ENCODE results near the gene ADCY1. TPM values are rescaled to one million over a fixed set of nuclear protein-coding genes. Genes with fewer than 3 reads are reported as not detected.

Gene ADCY1
- total RNA-seq, 2 donors from 2014 or later = 5.7 to 7.4 TPM

DNA sequence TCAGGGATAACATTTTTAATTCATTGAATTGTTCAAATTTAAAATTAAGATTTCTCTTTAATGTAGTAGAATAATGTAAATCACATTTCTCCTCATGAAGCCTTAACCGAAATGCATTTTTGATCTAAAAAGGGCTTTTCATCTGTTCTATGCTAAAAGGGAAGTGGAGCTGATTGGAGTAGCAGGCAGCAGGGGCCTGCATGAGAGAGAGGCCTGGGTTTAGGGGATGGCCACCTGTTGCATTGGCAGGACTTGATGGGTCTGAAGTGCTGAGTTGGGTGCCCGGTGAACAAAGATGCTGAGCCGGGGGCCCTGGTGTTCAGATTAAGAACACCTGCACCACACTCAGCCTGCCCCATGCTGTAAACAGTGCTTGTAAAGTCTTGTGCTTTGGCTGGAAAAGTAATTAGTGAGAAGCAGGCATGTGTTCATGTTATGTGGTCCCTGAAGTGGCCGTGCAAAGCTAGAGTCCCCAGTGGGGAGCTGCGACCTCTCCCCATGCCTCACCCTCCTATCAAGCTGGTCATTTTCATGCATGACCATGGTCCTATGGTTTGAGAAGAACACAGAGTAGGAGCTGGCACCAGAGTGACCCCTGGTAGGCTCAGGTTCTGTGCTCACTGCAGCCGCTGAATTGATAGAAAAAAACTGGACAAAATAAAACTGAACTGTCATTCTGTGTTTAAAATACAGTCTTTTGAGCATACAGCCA is 124.3 kb downstream of the ADCY1 start:
- ATAC-seq = no peak
- no peak for DNase-seq
- intact Hi-C loops (cut with DNase I) = no loop called here

DNA sequence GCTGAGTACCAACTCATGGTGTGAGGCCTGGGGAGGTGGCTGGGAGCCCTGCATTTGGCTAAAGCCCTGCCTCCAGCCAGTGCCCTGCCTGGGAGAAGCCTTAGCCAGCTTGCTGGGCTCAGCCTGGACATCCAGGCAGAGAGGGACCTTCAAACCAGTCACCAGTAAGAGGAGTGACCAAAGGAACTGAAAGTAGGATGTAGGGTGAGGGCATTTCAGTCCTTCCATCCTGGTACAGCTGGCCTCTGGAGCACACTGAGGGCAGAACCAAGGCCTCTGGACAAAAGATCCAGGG is 124.8 kb downstream of the ADCY1 start:
- no peak for DNase-seq
- intact Hi-C loops (cut with DNase I) = no loop called here
- no peak for ATAC-seq

DNA sequence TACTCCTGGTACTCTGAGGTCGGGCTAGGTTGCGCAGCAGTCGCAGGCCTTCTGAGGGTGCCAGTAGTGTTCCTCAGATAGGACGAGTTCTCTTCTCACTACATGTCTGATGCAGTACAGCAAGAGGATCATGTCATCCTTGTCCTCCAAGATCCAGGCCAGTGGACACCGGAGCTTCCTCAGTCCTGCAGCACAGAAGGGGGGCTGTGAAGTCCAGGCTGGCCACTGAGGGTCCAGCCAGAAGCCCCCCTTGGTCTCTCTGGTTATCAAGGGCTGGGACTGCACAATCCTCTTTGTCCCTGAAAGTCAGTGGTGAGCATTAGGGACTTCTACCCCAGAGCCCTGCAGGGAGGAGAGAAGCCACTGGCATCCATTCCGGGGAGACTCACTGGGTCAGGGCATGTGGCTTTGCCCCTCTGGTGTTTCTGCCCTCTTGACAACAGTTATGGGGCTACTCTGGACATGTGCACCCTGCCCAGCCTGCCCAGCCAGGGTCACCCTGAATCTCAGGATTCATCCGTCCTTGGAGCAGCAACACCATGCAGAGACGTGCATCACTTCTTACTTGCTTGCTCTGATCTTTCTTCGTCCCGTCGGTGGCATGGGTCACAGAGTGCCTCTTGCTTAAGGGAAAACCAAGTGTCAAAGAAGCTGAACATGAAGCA is 125.7 kb downstream of the ADCY1 start:
- ATAC-seq (no peak), DNase-seq (no peak)
- intact Hi-C loops (cut with DNase I) = no loop called here

DNA sequence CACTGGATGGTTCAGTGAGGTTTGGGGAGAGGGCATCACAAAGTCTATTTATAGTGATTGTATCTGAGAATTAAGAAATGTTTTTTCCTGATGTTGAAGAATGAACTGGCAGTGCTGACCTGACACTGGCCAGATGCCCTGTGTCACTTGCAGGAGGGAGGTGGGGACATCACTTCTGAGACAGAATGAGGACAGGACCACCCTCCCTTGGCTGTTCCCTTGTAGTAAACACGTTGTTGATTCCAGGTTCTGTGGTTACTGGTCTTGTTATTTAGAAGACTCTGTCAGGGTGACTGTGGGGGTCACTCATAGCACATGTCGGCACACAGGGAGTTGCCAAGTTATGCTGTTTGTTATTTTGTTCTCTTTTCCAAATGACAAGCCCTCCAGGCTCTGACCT is 126.4 kb downstream of the ADCY1 start:
- ATAC-seq = peak; percentile 18 to 25
- intact Hi-C loops (cut with DNase I) = no loop called here
- no peak for DNase-seq

DNA sequence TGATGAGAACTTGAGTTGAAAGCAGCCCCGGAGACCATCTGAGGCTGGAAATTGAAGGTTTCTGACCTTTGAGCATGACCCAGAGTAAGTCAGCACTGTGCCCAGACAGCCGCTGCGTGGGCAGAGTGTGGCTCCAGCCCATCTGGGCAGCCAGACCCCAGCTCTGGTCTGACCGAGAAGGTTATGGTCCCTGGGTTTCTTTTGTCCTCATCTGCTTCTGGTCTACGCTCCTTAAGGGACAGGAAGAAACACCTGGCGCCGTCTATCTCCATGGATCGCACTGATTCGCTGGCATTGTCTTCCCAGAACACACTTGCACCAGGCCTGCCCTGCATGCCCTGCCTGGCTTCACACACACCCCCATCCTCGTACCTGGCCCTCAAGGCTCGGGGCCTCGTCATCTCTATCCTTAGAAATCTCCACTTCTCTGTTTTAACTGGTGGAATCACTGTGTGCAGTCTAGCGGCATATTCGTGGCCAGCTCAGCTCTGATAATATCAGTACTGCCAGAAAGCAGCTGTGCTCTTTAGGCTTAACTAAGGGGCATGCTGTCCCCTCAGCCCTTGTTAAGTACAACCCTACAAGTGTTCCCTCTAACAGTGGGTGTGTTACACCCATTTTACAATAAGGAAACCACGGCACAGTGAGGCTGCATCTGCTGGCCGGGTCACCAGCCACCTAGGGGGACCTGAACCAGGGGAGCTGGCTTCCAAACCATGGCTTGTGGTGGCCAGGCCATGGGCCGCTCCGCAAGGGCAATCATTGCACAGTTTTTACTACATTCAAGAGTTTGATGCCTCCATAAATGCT is 127.7 kb downstream of the ADCY1 start:
- DNase-seq (no peak), ATAC-seq (no peak)
- intact Hi-C loops (cut with DNase I) = no loop called here

DNA sequence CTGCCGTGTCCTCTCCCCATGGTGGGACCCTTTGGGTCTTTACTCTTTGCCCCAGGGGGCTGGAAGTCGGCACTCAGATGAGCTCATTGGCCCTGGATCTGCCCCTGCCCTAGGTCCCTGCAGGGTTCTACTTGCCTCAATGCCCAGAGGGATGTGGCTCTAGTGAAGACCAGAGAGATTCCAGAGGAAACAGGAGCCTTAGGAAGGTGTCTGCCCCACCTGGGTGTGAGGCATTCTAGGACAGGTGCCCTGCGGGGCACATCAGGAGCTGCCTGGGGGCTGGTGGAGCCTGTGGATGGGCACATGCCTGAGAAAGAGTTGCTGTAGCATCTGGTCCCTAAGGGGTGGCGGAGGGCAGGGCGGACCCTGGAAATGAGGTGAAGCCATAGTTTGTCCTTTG is 128.6 kb downstream of the ADCY1 start:
- intact Hi-C loops (cut with DNase I) = no loop called here
- ATAC-seq (no peak), DNase-seq (no peak)

DNA sequence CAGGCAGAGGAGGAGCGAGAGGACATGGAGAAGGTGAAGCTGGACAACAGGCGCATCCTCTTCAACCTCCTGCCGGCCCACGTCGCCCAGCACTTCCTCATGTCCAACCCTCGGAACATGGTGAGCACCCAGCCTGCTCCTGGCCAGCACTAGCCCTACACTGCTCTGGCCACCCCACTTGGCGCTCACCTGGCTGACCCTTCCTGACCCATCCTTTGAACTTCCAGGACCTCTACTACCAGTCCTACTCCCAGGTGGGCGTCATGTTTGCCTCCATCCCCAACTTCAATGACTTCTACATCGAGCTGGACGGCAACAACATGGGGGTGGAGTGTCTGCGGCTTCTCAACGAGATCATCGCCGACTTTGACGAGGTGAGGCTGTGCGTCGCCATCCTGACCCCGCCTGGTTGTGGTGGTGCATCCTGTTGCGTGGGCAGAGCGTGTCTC is 129.2 kb downstream of the ADCY1 start:
- intact Hi-C loops (cut with DNase I) = no loop called here
- ATAC-seq = no peak
- no peak for DNase-seq

DNA sequence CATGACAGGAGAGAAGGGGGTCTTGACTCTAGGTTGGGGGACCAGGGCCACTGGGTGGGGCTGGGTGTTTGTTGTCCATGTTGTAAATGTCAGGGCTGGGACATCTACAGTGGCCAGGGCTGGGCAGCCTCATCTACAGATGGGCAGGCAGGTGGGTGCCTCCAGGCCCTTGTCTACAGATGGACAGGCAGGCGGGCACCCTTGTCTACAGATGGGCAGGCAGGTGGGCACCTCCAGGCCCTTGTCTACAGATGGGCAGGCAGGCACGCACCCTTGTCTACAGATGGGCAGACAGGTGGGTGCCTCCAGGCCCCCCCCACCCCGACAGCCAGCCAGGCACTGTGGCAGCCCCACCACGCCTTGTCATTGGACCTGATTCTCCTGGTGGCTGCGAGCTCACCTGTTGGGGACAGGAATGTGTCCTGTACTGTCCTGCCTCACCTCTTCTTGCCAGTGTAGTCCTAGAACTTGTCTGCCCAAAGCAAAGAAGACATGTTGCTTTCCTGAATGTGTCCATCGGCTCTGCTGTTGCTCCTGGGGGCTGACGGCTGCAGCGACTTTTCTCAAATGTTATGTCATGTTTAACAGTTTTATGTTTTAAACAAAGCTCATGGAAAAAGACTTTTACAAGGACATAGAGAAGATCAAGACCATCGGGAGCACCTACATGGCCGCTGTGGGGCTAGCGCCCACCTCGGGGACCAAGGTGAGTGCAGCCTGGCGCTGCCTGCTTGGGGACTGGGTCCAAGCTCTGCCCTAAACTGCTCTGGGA is 129.9 kb downstream of the ADCY1 start:
- DNase-seq = no peak
- no peak for ATAC-seq
- intact Hi-C loops (cut with DNase I) = no loop called here

DNA sequence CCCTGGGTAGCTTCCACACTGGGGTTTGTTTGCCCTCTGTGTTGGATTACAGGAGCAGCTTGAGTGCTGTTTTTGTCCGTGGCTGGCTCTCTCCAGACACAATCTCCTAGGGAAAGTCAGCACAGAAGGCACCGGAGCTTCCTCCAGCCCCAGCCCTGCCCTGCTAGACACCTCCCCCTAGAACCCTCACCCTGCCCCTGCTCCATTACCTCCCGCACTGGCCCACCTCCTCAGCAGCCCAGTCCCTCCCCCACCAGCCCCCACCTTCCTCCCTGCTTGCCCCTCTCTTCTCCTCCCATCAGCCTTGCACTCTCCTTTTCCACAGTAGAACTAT is 130.5 kb downstream of the ADCY1 start:
- DNase-seq = no peak
- intact Hi-C loops (cut with DNase I) = no loop called here
- ATAC-seq = no peak

DNA sequence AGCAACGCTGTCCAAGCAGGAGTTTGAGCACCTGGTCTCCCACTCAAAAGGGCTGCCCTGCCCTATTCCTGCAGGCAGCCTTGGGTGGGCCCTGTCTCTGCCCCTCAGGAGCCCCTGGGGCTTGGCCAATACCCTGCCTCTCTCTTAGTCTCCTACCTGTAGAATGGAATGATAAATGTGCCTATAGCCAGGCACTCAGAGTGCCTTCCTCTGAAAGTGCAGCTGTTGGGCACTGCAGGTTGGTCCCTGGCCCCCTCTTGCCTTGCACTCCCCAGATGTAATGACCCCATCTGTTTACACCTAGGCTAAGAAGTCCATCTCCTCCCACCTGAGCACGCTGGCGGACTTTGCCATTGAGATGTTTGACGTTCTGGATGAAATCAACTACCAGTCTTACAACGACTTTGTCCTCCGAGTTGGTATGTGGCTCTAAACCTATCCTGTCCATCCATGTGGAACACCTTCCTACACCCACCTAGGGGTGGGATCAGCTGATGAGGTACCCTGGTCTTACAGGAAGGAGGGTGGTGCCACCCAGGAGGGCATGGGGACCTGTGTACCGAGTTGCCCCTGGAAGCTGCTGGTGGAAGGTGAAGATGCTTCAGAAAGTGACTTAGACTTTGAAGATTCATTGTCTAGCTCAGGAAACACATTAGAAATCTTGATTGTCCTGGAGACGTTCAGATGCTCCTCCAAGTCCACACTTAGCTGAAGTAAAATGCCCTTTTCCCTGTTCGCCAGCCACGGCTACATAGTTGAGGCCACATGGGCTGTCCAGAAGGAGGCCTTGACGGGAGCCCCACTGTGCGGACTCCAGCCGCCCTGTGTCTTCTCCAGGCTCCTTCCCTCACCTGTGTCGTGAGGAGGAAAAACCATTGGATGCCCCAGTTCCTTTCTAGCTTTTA is 134.1 kb downstream of the ADCY1 start:
- DNase-seq = no peak
- ATAC-seq = no peak
- intact Hi-C loops (cut with DNase I) = no loop called here

DNA sequence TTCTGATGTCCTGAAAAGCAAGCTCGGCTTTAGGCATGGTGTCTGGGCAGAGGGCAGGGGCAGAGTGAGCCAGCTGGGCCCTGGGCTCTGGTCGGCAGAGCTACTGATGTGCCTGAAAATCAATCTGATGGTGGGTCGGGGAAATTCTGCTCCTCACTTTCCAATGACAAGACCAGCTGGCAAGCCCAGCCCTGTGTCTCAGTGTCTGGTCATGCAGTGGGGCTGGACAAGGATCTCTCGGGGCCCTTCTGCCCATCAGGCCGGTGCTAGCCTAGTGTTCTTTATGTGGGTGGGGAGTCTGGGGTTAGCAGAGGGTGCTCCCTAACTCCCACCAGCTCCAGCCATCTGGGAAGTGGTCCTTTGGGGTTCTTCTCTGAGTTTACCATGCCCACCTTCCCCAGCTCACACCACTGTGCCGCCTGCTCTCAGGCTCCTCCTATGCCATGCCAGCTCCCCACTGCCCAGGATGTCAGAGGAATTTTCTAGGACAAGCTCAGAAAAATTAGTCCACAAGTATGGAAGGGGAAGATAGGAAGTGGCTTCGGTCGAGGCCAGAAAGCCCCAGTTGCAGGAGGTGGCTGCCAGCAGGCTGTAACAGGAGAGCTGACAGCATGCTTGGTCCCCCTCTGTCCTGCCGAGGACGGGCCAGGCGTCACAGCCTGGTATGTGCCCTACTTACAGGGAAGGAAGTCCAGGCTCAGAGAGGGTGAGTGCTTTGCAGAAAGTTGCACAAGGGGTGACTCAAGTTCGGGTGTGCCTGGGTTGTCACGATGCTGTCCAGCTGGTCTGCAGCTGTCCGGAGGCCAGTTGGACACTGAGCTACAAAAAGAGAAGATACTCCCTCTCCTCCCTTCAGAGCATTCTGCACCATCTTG is 135.2 kb downstream of the ADCY1 start:
- DNase-seq = peak; percentile 72
- intact Hi-C loops (cut with DNase I) = no loop called here
- peak; percentile 34 to 90 for ATAC-seq

DNA sequence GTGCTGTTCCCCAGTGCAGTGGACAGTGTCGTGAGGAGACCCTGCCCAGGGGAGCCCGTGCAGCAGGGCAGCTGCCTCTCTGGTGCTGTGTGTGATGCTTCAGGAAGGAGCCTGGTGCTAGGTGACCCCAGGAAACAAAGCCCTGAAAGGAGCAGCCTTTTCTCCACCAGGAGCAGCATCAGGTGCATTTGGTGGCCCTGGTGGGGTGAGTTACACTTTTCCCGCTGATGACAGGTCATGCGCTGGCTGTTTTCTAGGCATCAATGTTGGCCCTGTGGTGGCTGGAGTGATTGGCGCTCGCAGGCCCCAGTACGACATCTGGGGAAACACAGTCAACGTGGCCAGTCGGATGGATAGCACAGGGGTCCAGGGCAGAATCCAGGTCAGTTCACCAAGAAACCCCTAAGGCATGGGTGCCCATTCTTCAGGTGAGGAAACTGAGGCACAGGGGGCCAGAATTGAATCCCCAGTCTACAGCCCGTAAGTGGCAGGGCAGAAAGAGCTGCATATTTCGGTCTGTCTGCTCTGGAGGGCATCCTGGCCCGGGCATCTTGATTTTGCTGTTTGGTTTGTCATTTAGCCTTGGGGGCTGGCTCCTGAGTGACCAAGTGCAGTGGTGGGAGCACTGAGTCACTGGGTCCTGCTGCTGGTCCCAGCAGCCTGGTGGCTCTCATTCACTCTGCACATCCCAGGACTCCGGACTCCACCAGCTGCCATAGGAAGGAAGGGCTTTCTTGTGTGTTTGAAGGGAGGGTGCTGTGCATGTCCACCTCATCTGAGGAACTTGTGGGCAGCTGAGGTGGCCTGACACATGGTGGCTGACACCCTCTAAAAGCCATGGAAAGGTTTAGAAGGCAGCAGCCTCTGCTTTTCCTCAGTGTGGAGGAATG is 136.3 kb downstream of the ADCY1 start:
- intact Hi-C loops (cut with DNase I) = no loop called here
- no peak for DNase-seq
- no peak for ATAC-seq

DNA sequence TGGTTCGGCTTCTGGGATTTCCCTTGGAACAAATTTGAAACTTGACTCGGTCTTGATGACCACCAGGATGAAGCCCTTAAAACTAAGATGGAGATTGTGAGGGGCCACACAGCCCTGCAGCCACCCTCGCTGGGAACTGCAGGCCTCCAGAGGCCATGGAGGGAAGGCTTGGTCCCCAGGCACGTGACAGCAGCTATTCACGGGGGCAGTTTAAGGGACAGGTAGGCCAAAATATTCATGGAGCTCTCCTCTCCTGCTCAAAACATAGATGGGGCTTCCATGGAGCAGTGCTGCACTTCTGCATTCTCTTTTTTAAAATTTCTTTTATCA is 137.0 kb downstream of the ADCY1 start:
- intact Hi-C loops (cut with DNase I) = no loop called here
- DNase-seq (no peak), ATAC-seq (no peak)

DNA sequence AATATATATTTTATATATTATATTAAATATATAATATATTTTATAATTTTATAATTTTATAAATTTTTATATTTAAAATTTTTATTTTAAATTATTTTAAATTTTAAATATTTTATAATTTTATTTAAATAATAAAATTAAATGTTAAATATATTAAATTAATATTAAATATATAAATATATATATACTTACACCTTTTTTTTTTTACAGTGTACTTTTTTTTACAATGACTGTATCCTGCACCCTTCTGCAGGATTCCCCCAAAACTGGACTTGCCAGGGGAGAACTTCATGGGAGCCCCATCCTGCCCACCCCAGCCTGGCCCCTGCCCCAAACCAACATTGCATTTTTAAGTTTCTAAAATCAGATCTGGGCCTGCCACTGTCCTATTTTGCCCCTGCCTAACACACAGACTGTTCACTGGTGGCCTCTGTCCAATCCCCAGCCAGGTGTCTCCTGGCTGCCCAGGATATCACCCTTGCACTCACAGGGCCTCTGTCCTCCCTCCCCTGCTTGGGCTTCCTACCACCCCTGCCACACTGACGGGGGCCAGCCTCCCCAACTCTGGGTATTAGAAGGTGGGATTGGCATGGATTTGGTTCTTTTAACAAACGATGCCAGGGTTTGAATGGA is 138.0 kb downstream of the ADCY1 start:
- intact Hi-C loops (cut with DNase I) = no loop called here
- DNase-seq (no peak), ATAC-seq (no peak)

DNA sequence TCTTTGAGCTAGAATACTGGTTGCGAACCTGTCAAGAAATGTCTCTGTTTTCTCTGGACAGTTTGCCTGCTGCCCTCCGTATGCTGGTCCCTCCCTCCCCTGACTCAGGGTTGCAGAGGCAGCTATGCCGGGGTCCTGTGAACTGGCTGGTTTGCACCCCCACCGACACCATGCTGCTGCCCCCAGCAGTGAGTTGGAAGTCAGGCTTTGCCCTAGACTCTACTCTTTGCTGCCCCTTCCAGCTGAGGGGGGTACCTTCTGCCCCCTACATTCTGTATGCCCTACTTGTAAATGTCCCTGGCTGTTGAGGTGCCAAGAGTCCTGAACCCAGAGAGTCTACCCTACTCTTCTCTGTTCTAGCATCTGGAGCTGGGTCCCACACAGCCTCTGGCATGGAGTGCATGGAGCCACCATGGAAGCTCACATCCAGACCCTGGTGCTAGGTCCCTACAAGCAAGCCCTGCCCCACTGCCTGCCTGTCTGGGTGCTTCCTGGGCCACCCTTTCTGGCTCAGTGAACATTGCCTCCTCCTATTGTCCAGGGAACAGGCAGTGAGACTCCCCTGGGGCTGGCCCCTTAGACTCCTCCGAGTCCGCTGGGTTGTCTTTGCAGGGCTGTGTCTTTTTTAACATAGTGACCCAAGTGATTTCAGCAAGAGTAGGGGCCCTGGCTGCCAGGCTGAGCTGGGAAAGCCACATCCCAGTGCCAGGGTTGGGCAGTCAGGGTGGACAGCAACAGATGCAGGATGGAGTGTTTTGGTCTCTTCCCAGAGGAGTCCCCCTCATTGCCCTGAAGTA is 138.9 kb downstream of the ADCY1 start:
- intact Hi-C loops (cut with DNase I) = no loop called here
- ATAC-seq (no peak), DNase-seq (no peak)

Measured in left cardiac atrium (tissue), 4 donors.